ENCODE measurements around the gene SLIT3.

The SLIT3 gene

DNA sequence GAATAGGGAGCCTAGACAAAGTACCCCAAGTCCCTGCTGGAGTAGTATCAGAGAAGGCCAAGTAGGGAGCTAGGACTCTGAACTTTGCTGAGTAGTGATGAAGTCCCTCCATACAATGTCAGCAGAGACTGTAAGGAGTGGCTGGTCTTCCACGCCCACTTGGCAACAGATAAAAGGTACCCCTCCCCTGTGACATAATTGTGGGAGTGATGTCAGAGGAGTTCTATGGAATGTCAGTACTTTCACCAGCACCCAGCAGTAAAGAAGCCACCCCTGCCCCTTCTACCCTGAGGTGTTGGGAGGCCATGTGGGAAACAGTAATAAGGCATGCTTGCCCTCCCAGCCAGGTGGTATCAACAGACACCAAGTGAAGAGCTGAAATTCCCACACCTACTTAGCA, 143.9 kb downstream of the SLIT3 start:
- no peak overlapping the region for H3K4me3 ChIP-seq (IDR thresholded peaks at IDR 0.05; ENCODE audit: insufficient read depth, low read depth, low read length)
- no peak overlapping the region for H3K4me2 ChIP-seq
- no peak overlapping the region for H3K9ac ChIP-seq
- H3K27me3 ChIP-seq (ENCODE audit: insufficient read depth, low read depth): no peaks in the 10 kb centered on the region
- H2AFZ ChIP-seq (ENCODE audit: low read depth): no peak overlapping the region
- no peaks in the 10 kb centered on the region for H3K36me3 ChIP-seq (ENCODE audit: insufficient read depth)
- no peaks in the 10 kb centered on the region for H4K20me1 ChIP-seq (ENCODE audit: insufficient read depth)
- no peaks in the 10 kb centered on the region for H3K79me2 ChIP-seq (ENCODE audit: insufficient read depth, low read depth)
- no peaks in the 10 kb centered on the region for H3K4me1 ChIP-seq (ENCODE audit: low read depth, poor library complexity, severe bottlenecking)
- TF ChIP-seq, protein P1, sequence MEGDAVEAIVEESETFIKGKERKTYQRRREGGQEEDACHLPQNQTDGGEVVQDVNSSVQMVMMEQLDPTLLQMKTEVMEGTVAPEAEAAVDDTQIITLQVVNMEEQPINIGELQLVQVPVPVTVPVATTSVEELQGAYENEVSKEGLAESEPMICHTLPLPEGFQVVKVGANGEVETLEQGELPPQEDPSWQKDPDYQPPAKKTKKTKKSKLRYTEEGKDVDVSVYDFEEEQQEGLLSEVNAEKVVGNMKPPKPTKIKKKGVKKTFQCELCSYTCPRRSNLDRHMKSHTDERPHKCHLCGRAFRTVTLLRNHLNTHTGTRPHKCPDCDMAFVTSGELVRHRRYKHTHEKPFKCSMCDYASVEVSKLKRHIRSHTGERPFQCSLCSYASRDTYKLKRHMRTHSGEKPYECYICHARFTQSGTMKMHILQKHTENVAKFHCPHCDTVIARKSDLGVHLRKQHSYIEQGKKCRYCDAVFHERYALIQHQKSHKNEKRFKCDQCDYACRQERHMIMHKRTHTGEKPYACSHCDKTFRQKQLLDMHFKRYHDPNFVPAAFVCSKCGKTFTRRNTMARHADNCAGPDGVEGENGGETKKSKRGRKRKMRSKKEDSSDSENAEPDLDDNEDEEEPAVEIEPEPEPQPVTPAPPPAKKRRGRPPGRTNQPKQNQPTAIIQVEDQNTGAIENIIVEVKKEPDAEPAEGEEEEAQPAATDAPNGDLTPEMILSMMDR (conservative IDR thresholded peaks at IDR 0.05; ENCODE audit: low read depth, low read length): no peak
- H3K27ac ChIP-seq: no peak overlapping the region

DNA sequence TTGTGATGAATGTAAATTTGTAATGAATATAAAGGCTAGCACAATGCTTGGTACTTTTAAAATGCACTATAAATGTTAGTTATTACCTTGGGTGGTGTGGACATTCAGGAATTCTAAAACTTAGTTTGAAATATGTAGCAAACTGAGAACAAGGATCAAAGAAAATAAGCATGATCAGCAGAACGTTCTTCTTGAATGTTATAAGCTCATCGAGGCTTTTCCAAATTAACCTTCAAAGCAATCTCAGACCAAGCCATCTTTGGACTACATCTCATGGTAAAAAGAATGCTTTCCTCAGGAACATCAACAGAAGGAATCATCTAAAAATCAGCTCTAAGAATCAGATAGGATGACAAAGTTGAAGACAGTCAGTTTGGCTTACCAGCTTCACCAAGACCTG, 146.3 kb downstream of the SLIT3 start:
- Histone ChIP-seq H3K9ac (no peak overlapping the region), H3K36me3 (ENCODE audit: insufficient read depth) (no peaks in the 10 kb centered on the region), H3K27ac (no peak overlapping the region), H4K20me1 (ENCODE audit: insufficient read depth) (no peaks in the 10 kb centered on the region), H3K4me2 (no peak overlapping the region), H3K4me1 (ENCODE audit: low read depth, poor library complexity, severe bottlenecking) (no peaks in the 10 kb centered on the region), H3K79me2 (ENCODE audit: insufficient read depth, low read depth) (no peaks in the 10 kb centered on the region), H2AFZ (ENCODE audit: low read depth) (no peak overlapping the region), H3K4me3 (IDR thresholded peaks at IDR 0.05; ENCODE audit: insufficient read depth, low read depth, low read length) (no peak overlapping the region), H3K27me3 (ENCODE audit: insufficient read depth, low read depth) (no peaks in the 10 kb centered on the region)
- TF ChIP-seq, protein P1 (conservative IDR thresholded peaks at IDR 0.05; ENCODE audit: low read depth, low read length): no peak

DNA sequence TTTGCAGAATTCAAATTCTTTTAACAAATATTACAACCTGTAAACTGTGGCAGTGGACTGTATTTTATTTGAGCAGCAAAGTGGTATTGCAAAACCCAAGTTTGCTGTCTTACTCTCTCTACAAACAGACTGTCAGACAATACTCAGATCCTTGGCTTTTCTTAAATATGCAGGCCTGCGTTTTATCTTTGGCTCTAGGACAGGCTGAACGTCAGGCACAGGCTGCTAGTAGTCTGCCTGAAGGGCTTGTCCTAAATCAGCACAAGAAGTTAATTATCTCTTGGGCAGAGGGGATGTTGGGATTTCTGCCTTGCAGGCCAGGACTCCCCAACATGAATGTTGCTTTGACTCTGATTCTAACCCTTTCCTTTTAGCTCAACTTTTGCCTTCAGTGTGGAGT, 147.5 kb downstream of the SLIT3 start:
- Histone ChIP-seq H3K9ac (no peak overlapping the region), H4K20me1 (ENCODE audit: insufficient read depth) (no peaks in the 10 kb centered on the region), H3K4me2 (no peak overlapping the region), H3K36me3 (ENCODE audit: insufficient read depth) (no peaks in the 10 kb centered on the region), H3K4me1 (ENCODE audit: low read depth, poor library complexity, severe bottlenecking) (no peaks in the 10 kb centered on the region), H3K27me3 (ENCODE audit: insufficient read depth, low read depth) (no peaks in the 10 kb centered on the region), H2AFZ (ENCODE audit: low read depth) (no peak overlapping the region), H3K27ac (no peak overlapping the region), H3K4me3 (IDR thresholded peaks at IDR 0.05; ENCODE audit: insufficient read depth, low read depth, low read length) (no peak overlapping the region), H3K79me2 (ENCODE audit: insufficient read depth, low read depth) (no peaks in the 10 kb centered on the region)
- TF ChIP-seq, protein P1 (conservative IDR thresholded peaks at IDR 0.05; ENCODE audit: low read depth, low read length): no peak

DNA sequence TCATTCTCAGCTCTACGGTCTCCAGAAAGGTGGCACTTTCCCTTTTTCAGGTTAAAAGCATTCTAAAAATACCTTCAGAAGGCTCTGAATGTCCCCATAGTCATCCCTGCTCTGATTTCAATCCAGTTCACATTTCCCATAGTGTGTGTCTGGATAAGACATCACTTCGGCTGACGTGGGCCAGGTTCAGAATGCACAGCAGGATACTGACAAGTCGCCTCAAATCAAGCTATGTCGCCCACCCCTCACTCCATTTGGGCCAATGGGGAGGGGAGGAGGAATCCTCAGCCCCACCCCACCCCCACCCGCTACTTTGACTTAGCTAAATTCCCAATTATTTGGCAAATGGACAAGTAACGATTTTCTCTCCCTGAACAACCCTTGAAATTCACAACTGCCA, 148.0 kb downstream of the SLIT3 start:
- Histone ChIP-seq H3K79me2 (ENCODE audit: insufficient read depth, low read depth) (no peaks in the 10 kb centered on the region), H2AFZ (ENCODE audit: low read depth) (no peak overlapping the region), H4K20me1 (ENCODE audit: insufficient read depth) (no peaks in the 10 kb centered on the region), H3K9ac (no peak overlapping the region), H3K4me3 (IDR thresholded peaks at IDR 0.05; ENCODE audit: insufficient read depth, low read depth, low read length) (no peak overlapping the region), H3K27me3 (ENCODE audit: insufficient read depth, low read depth) (no peaks in the 10 kb centered on the region), H3K4me2 (no peak overlapping the region), H3K4me1 (ENCODE audit: low read depth, poor library complexity, severe bottlenecking) (no peaks in the 10 kb centered on the region), H3K36me3 (ENCODE audit: insufficient read depth) (no peaks in the 10 kb centered on the region), H3K27ac (no peak overlapping the region)
- TF ChIP-seq, protein P1 (conservative IDR thresholded peaks at IDR 0.05; ENCODE audit: low read depth, low read length): no peak

DNA sequence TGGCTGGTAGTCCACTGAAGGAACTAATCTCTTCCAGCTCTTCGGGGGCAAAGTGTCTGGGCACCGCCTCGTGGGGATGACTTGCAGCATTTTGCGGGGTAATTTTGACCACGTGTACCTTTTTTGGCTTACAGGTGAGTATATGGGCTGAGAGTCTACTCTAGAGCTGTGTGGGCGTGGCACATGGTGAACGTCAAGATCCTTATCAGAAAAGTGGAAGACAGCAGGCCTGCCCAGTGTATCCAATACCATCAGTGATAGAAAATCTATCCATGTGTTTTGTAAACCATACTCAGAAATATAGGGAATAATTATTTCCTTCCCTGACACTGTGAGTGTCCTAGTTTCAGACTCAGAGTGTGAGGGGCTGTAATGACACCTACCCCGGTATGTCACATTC, 148.5 kb downstream of the SLIT3 start:
- no peaks in the 10 kb centered on the region for H3K27me3 ChIP-seq (ENCODE audit: insufficient read depth, low read depth)
- H3K27ac ChIP-seq: no peak overlapping the region
- no peak overlapping the region for H3K4me3 ChIP-seq (IDR thresholded peaks at IDR 0.05; ENCODE audit: insufficient read depth, low read depth, low read length)
- H3K4me1 ChIP-seq (ENCODE audit: low read depth, poor library complexity, severe bottlenecking): no peaks in the 10 kb centered on the region
- no peaks in the 10 kb centered on the region for H3K36me3 ChIP-seq (ENCODE audit: insufficient read depth)
- H3K79me2 ChIP-seq (ENCODE audit: insufficient read depth, low read depth): no peaks in the 10 kb centered on the region
- no peaks in the 10 kb centered on the region for H4K20me1 ChIP-seq (ENCODE audit: insufficient read depth)
- H3K4me2 ChIP-seq: no peak overlapping the region
- TF ChIP-seq, protein P1 (conservative IDR thresholded peaks at IDR 0.05; ENCODE audit: low read depth, low read length): no peak
- no peak overlapping the region for H2AFZ ChIP-seq (ENCODE audit: low read depth)
- no peak overlapping the region for H3K9ac ChIP-seq
